PC-9 (cell line): ENCODE data around the gene CAPN15. TPM values are rescaled to one million over a fixed set of nuclear protein-coding genes. Genes with fewer than 3 reads are reported as not detected.

Source experiments
- BruUV-seq: library from RNA; stranded (reverse); fragments of 400-500 nt; replicated peaks from 2 replicates; lab custom pipeline; 2021; lab: Mats Ljungman, UMichigan
- CTCF ChIA-PET: fragments of 300-600 bp; sonication (Branson Sonifier 250); formaldehyde crosslinking; loops from one replicate; lab custom pipeline; 2022; ENCODE audit warnings: antibody characterized with exemption; lab: Charles Lee
- POLR2A ChIA-PET: fragments of 300-600 bp; sonication (Branson Sonifier 250); formaldehyde crosslinking; loops from one replicate; lab custom pipeline; 2022; ENCODE audit warnings: antibody characterized with exemption; ENCODE audit not compliant: unreplicated experiment; lab: Charles Lee
- DNase-seq, 2 experiments: peaks; one replicate each; pipeline versions ENCODE4 v3.0.0 to v3.0.0-alpha.2; 2015 to 2022; ENCODE audit warnings: mixed read lengths in 1 of 2
- H2AFZ ChIP-seq: fragments of 200-600 bp; sonication (generic); 2 replicates; pipeline ENCODE4 v1.8.1; 2017; ENCODE audit warnings: antibody characterized with exemption
- H3F3A ChIP-seq: fragments of 200-600 bp; sonication (generic); 2 replicates; pipeline ENCODE4 v1.8.1; 2017; ENCODE audit warnings: antibody characterized with exemption, mild to moderate bottlenecking, low read depth; ENCODE audit not compliant: insufficient read depth
- H3K27ac ChIP-seq: fragments of 200-600 bp; sonication (generic); 2 replicates; pipeline ENCODE4 v1.6.1; 2016; ENCODE audit warnings: mixed run types
- H3K27me3 ChIP-seq: fragments of 200-600 bp; sonication (generic); 2 replicates; pipeline ENCODE4 v1.6.1; 2016; ENCODE audit warnings: low read depth, mixed run types; ENCODE audit not compliant: insufficient read depth
- H3K36me3 ChIP-seq: fragments of 200-600 bp; sonication (generic); 2 replicates; pipeline ENCODE4 v1.6.1; 2016; ENCODE audit warnings: low read depth, mixed run types
- H3K4me1 ChIP-seq: fragments of 200-600 bp; sonication (generic); replicated peaks from 2 replicates; pipeline ENCODE4 v1.6.1; 2016; ENCODE audit warnings: mixed run types; ENCODE audit not compliant: insufficient read depth
- H3K4me2 ChIP-seq: fragments of 200-600 bp; sonication (generic); 2 replicates; pipeline ENCODE4 v1.6.1; 2017; ENCODE audit warnings: mixed run types
- H3K4me3 ChIP-seq: fragments of 200-600 bp; sonication (generic); 2 replicates; pipeline ENCODE4 v1.6.1; 2016; ENCODE audit warnings: mixed run types
- H3K79me2 ChIP-seq: fragments of 200-600 bp; sonication (generic); 2 replicates; pipeline ENCODE4 v1.6.1; 2017; ENCODE audit warnings: low read depth, mixed run types
- H3K9me2 ChIP-seq: fragments of 200-600 bp; sonication (generic); 2 replicates; pipeline ENCODE4 v1.8.1; 2017; ENCODE audit warnings: mild to moderate bottlenecking; ENCODE audit not compliant: insufficient read depth
- H3K9me3 ChIP-seq: fragments of 200-600 bp; sonication (generic); 2 replicates; pipeline ENCODE4 v1.8.1; 2016; ENCODE audit warnings: low read depth; ENCODE audit not compliant: insufficient read depth
- H4K20me1 ChIP-seq: fragments of 200-600 bp; sonication (generic); 2 replicates; pipeline ENCODE4 v1.8.1; 2017; ENCODE audit not compliant: insufficient read depth
- CTCF ChIP-seq: fragments of 200-600 bp; sonication (generic); conservative IDR thresholded peaks from 2 replicates; pipeline ENCODE4 v1.6.1; 2017; ENCODE audit warnings: mixed run types, antibody characterized with exemption, mild to moderate bottlenecking, moderate library complexity
- EZH2 ChIP-seq: fragments of 200-600 bp; sonication (generic); IDR thresholded peaks from 2 replicates; pipeline ENCODE4 v1.8.0; 2017; ENCODE audit warnings: antibody characterized with exemption, low read depth
- intact Hi-C: fragments of 100-400 bp; cut with micrococcal nuclease; formaldehyde crosslinking; loops from one replicate; pipeline ENCODE4 v1.10.0; 2022; ENCODE audit not compliant: unreplicated experiment
- total RNA-seq: library from RNA; stranded (reverse); gene quantifications from 2 replicates; pipeline ENCODE4 v1.2.3, GENCODE V29; 2021

Gene CAPN15
- total RNA-seq, 1 experiment from 2014 or later, result 66.8 TPM

DNA sequence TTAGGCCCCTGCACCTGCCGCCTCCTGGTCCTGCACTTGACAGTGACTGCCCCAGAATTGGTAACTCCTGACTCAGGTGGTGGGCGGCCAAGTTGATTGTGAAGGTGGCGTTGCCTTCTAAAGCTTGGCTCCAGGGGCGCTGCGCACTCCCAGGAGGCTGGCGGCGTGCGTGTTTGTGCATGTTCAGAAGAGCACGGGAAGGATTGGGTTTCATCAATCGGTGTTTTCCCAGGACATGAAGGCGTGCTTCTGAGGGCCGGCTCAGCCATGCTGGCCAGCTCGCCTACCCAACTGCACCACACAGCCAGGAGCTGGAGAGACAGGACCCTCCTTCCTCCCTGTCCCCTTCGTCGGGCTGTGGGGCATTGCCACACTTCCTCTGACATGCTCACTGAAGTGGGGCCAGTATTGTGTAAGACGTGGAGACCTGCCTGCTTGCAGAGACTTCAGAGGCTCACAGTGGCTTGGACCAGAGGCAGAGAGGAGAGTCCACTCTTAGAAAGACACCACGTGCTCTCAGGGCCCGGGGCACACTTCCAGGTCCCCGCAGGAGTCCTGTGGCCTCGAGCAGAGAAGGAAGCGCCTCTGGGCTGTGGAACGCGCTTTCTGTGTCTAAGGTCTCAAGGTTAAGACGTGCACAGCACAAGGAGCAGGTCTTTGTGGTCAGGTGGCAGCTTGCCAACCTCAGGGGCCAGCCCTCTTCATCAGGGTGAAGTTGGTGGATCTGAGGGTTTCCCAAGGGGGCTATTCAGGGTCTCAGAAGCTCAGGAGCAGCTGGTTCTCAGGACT lies 65.2 kb downstream of the CAPN15 start:
- Histone ChIP-seq H3K9me3 (no peaks in the 10 kb centered on the region), H3K9me2 (no peaks in the 10 kb centered on the region), H3K4me2 (peak overlapping the region; percentile 99), H3K4me1 (peaks cover 44% of the 10 kb centered on the region), H3K27me3 (no peaks in the 10 kb centered on the region), H3F3A (peaks cover 30% of the 10 kb centered on the region), H2AFZ (no peak overlapping the region), H3K36me3 (no peaks in the 10 kb centered on the region), H4K20me1 (peaks cover 44% of the 10 kb centered on the region), H3K27ac (peak overlapping the region; percentile 76), H3K79me2 (peaks cover 67% of the 10 kb centered on the region), H3K4me3 (peak overlapping the region; percentile 20; the same call in 1 of the 2 replicates)
- ChIA-PET POLR2A (interaction anchor here (0.6 to 0.7 kb wide), 2 partner anchors 29 to 168 kb away, joined by 4 to 6 read pairs; no protein-coding TSS in a partner anchor), CTCF (interaction anchor here (0.6 to 1.5 kb wide), 5 partner anchors 17 to 72 kb away, joined by 3 to 4 read pairs (median 3); partner anchors contain the start of gene METTL26)
- intact Hi-C loops, result loop anchor here (1.0 to 2.0 kb wide), 3 partner anchors 35 to 57 kb away; partner anchors contain the start of genes METTL26 and WDR90
- no TSS peak for BruUV-seq
- DNase-seq, result peak; percentile 70 to 75
- TF ChIP-seq EZH2, result no peak
- TF ChIP-seq CTCF, result no peak

- H3K9me3 ChIP-seq, result no peaks in the 10 kb centered on the region
- peaks cover 28% of the 10 kb centered on the region for H3F3A ChIP-seq
- peaks cover 44% of the 10 kb centered on the region for H4K20me1 ChIP-seq
- peak overlapping the region; percentile 20; the same call in 1 of the 2 replicates for H3K4me3 ChIP-seq
- no peak overlapping the region for H2AFZ ChIP-seq
- H3K4me1 ChIP-seq, result peaks cover 40% of the 10 kb centered on the region
- H3K4me2 ChIP-seq, result peak overlapping the region; percentile 99
- H3K36me3 ChIP-seq, result no peaks in the 10 kb centered on the region
- TF ChIP-seq CTCF (no peak), EZH2 (no peak)
- H3K27ac ChIP-seq, result peak overlapping the region; percentile 76
- intact Hi-C loops, result loop anchor here (1.0 to 2.0 kb wide), 3 partner anchors 34 to 56 kb away; partner anchors contain the start of genes METTL26 and WDR90
- no TSS peak for BruUV-seq
- POLR2A ChIA-PET, result interaction anchor here (0.5 to 0.7 kb wide), 6 partner anchors 29 to 240 kb away, joined by 4 to 6 read pairs (median 4); no protein-coding TSS in a partner anchor
- H3K79me2 ChIP-seq, result peaks cover 60% of the 10 kb centered on the region
- H3K27me3 ChIP-seq, result no peaks in the 10 kb centered on the region
- H3K9me2 ChIP-seq, result no peaks in the 10 kb centered on the region
- DNase-seq, result peak; percentile 83 to 94
- CTCF ChIA-PET, result interaction anchor here (0.9 to 1.5 kb wide), 3 partner anchors 17 to 43 kb away, joined by 3 to 4 read pairs (median 3); partner anchors contain the start of gene METTL26
Measured at GRCh38 chr16:593406-593805, 65.9 kb downstream of the CAPN15 start.

DNA sequence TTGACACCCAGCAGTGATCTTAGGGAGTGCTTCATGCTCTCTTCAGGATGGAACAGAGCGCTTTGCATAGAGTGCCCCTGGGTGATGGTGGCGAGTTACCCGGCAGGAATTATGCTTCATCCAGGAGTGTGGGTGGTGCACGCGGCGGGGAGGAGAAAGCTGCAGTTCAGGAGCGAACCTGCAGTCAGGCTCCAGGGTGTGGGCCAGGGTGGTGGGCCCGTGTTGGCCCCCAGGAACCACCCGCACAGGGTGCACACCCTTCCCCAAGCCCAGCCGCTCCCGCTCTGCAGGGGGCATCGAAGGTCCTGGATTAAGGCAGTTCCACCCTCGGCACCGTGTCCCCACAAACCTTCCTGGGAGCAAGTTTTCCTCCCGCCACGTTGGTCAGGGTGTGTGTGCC lies 66.3 kb downstream of the CAPN15 start:
- DNase-seq, result no peak
- Histone ChIP-seq H3K4me1 (peaks cover 40% of the 10 kb centered on the region), H2AFZ (no peak overlapping the region), H3K4me2 (peak overlapping the region; percentile 99), H3K27ac (peak overlapping the region; percentile 76), H3K4me3 (peak overlapping the region; percentile 14; the same call in 1 of the 2 replicates), H3K9me2 (no peaks in the 10 kb centered on the region), H3K9me3 (no peaks in the 10 kb centered on the region), H3K27me3 (no peaks in the 10 kb centered on the region), H4K20me1 (peaks cover 44% of the 10 kb centered on the region), H3F3A (peaks cover 32% of the 10 kb centered on the region), H3K79me2 (peaks cover 57% of the 10 kb centered on the region), H3K36me3 (no peaks in the 10 kb centered on the region)
- no peak for TF ChIP-seq CTCF
- TF ChIP-seq EZH2, result no peak
- POLR2A ChIA-PET, result interaction anchor here (0.5 to 0.7 kb wide), 6 partner anchors 28 to 241 kb away, joined by 4 to 6 read pairs (median 4); no protein-coding TSS in a partner anchor
- BruUV-seq, result no TSS peak
- intact Hi-C loops, result loop anchor here (1.0 to 2.0 kb wide), 3 partner anchors 33 to 55 kb away; partner anchors contain the start of genes METTL26 and WDR90
- CTCF ChIA-PET, result interaction anchor here (1.0 to 1.5 kb wide), 2 partner anchors 16 to 37 kb away, joined by 3 read pairs; no protein-coding TSS in a partner anchor
